ENCODE data around the gene NCF4. TPM values are rescaled to one million over a fixed set of nuclear protein-coding genes. Genes with fewer than 3 reads are reported as not detected.

The NCF4 gene
- total and polyA plus RNA-seq, 2 of the 4 experiments (the other 2 are of a cell fraction) = not detected

GRCh38 chr22:36901411-36902142, 40.8 kb downstream of the NCF4 start:
- intact Hi-C loops (cut with micrococcal nuclease) (no loop called here), in situ Hi-C loops (cut with MboI; ENCODE audit: low sequenced_read_pairs) (no loop called here), dilution Hi-C loops (cut with HindIII; ENCODE audit: low sequenced_read_pairs, unreplicated experiment) (no loop called here)
- Histone ChIP-seq H3K9ac (ENCODE audit: low read depth, low read length) (no peak overlapping the region), H2BK120ac (ENCODE audit: low read depth, low read length) (no peak overlapping the region), H3K9me3 (ENCODE audit: control insufficient read depth, insufficient read depth, low read length) (0 out of 2 replicates have a peak, but pooled peaks cover 2% of the 10 kb centered on the region), H4K5ac (ENCODE audit: low read depth, low read length) (no peak overlapping the region), H2BK5ac (ENCODE audit: low read depth, low read length, poor library complexity, severe bottlenecking) (no peak overlapping the region), H3K4me3 (ENCODE audit: insufficient read depth, low read depth, low read length) (no peak overlapping the region), H3K27ac (ENCODE audit: insufficient read depth, low read length) (no peak overlapping the region), H2BK15ac (ENCODE audit: low read depth, low read length) (no peak overlapping the region), H3K9me1 (ENCODE audit: insufficient read depth, low read length) (no peaks in the 10 kb centered on the region), H3K4me2 (ENCODE audit: low read depth, low read length) (no peak overlapping the region), H3K27me3 (ENCODE audit: control insufficient read depth, insufficient read depth, low read length) (peaks cover 25% of the 10 kb centered on the region), H4K91ac (ENCODE audit: insufficient read depth, low read depth, low read length) (no peak overlapping the region), H2AK5ac (ENCODE audit: low read depth, low read length) (no peak overlapping the region), H3K79me1 (ENCODE audit: low read depth in 1 of 2, low read length in 2 of 2) (no peaks in the 10 kb centered on the region), H3K18ac (ENCODE audit: low read depth, low read length) (no peak overlapping the region), H2BK20ac (ENCODE audit: low read depth, low read length) (no peak overlapping the region), H3K36me3 (ENCODE audit: control insufficient read depth, insufficient read depth, low read length) (no peaks in the 10 kb centered on the region), H4K20me1 (ENCODE audit: insufficient read depth, low read length) (no peaks in the 10 kb centered on the region), H4K8ac (ENCODE audit: low read depth in 2 of 2, low read length in 2 of 2) (no peak overlapping the region), H3K4ac (ENCODE audit: low read depth, low read length) (no peak overlapping the region), H3K23ac (ENCODE audit: low read depth, low read length) (no peak overlapping the region), H3K4me1 (ENCODE audit: control insufficient read depth, insufficient read depth, low read length) (no peaks in the 10 kb centered on the region), H2AFZ (replicated peaks; ENCODE audit: low read length, poor library complexity) (no peak overlapping the region), H3K56ac (ENCODE audit: extremely low read depth, insufficient read depth, low read length) (no peak overlapping the region), H2AK9ac (replicated peaks; ENCODE audit: low read depth, low read length, poor library complexity) (no peak overlapping the region), H3K14ac (replicated peaks; ENCODE audit: low read depth, low read length) (no peak overlapping the region)
- POLR2A ChIA-PET (ENCODE audit: unreplicated experiment) = no interaction called here
- no peak for TF ChIP-seq BHLHE40 (IDR thresholded peaks at IDR 0.05; ENCODE audit: low read depth, low read length)
- no peak for TF ChIP-seq POLR2A (IDR thresholded peaks at IDR 0.05; ENCODE audit: low read depth, low read length)
- no peak for TF ChIP-seq USF2 (IDR thresholded peaks at IDR 0.05; ENCODE audit: low read depth, low read length)
- TF ChIP-seq NFE2L2 (IDR thresholded peaks at IDR 0.05; ENCODE audit: low read depth, low read length) = no peak
- no peak for TF ChIP-seq FOS (IDR thresholded peaks at IDR 0.05; ENCODE audit: low read depth, low read length)
- TF ChIP-seq, protein P1, sequence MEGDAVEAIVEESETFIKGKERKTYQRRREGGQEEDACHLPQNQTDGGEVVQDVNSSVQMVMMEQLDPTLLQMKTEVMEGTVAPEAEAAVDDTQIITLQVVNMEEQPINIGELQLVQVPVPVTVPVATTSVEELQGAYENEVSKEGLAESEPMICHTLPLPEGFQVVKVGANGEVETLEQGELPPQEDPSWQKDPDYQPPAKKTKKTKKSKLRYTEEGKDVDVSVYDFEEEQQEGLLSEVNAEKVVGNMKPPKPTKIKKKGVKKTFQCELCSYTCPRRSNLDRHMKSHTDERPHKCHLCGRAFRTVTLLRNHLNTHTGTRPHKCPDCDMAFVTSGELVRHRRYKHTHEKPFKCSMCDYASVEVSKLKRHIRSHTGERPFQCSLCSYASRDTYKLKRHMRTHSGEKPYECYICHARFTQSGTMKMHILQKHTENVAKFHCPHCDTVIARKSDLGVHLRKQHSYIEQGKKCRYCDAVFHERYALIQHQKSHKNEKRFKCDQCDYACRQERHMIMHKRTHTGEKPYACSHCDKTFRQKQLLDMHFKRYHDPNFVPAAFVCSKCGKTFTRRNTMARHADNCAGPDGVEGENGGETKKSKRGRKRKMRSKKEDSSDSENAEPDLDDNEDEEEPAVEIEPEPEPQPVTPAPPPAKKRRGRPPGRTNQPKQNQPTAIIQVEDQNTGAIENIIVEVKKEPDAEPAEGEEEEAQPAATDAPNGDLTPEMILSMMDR (conservative IDR thresholded peaks at IDR 0.05; ENCODE audit: low read depth, low read length) = no peak
- no peak for TF ChIP-seq ELK1 (IDR thresholded peaks at IDR 0.05; ENCODE audit: borderline replicate concordance, low read depth, low read length)
- no peak for TF ChIP-seq RAD21 (IDR thresholded peaks at IDR 0.05; ENCODE audit: low read length)
- TF ChIP-seq MXI1 (IDR thresholded peaks at IDR 0.05; ENCODE audit: borderline replicate concordance, low read depth, low read length) = no peak
- no peak for TF ChIP-seq CHD1 (IDR thresholded peaks at IDR 0.05; ENCODE audit: low read depth, low read length)
- ATAC-seq (ENCODE audit: low read depth) (no peak), DNase-seq (no peak)
- whole genome bisulfite sequencing, 2 experiments (ENCODE audit: extremely low coverage in 2 of 2, insufficient read length in 1 of 2) = 72% methylated on average over 3 of the region's 13 CpGs; no CpG with 5 or more reads in 1 of the 2 experiments
- no TSS peak for BruUV-seq (replicated peaks)
- CTCF ChIA-PET = no interaction called here

Data from IMR-90 (cell line).